ENCODE measurements around the gene KRTAP17-1. TPM values are rescaled to one million over a fixed set of nuclear protein-coding genes. Genes with fewer than 3 reads are reported as not detected.

The KRTAP17-1 gene
- total RNA-seq, 1 donor from 2014 or later, result not detected

DNA sequence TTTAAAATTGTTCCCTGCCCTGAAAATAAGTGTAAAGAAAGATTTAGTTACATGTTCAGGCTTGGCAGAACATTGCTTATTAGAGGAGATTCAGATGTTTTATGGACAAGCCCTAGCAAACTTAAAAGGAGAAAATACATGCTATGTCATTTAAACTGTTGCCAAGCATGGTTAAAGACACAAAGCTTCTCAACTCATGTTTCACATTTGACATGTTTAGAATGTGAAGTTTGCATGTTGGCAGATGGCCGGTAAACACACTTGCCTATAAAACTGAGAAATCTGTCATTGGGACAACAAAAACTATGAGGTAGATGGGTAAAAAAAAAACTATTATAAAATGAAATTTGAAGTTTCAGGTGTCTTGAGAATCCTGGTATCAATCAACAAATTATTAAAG lies 18.7 kb downstream of the KRTAP17-1 start:
- no peak overlapping the region for H3K27ac ChIP-seq
- TF ChIP-seq POLR2A (IDR thresholded peaks at IDR 0.05) (no peak), POLR2AphosphoS5 (IDR thresholded peaks at IDR 0.05; ENCODE audit: insufficient read depth in 1 of 2, low read depth in 1 of 2) (no peak)
- TF ChIP-seq, protein P1, sequence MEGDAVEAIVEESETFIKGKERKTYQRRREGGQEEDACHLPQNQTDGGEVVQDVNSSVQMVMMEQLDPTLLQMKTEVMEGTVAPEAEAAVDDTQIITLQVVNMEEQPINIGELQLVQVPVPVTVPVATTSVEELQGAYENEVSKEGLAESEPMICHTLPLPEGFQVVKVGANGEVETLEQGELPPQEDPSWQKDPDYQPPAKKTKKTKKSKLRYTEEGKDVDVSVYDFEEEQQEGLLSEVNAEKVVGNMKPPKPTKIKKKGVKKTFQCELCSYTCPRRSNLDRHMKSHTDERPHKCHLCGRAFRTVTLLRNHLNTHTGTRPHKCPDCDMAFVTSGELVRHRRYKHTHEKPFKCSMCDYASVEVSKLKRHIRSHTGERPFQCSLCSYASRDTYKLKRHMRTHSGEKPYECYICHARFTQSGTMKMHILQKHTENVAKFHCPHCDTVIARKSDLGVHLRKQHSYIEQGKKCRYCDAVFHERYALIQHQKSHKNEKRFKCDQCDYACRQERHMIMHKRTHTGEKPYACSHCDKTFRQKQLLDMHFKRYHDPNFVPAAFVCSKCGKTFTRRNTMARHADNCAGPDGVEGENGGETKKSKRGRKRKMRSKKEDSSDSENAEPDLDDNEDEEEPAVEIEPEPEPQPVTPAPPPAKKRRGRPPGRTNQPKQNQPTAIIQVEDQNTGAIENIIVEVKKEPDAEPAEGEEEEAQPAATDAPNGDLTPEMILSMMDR (IDR thresholded peaks at IDR 0.05), result no peak
- intact Hi-C loops (cut with DNase I), result no loop called here
- DNase-seq (ENCODE audit: extremely low spot score in 2 of 2), result no peak
- no peaks in the 10 kb centered on the region for H3K27me3 ChIP-seq
- H3K9me3 ChIP-seq, result no peaks in the 10 kb centered on the region
- no peak overlapping the region for H3K4me3 ChIP-seq
- peaks cover 6% of the 10 kb centered on the region for H3K4me1 ChIP-seq
- no peaks in the 10 kb centered on the region for H3K36me3 ChIP-seq

- Histone ChIP-seq H3K27me3 (no peaks in the 10 kb centered on the region), H3K36me3 (no peaks in the 10 kb centered on the region), H3K9me3 (no peaks in the 10 kb centered on the region), H3K4me1 (no peaks in the 10 kb centered on the region), H3K27ac (no peak overlapping the region), H3K4me3 (no peak overlapping the region)
- TF ChIP-seq POLR2A (IDR thresholded peaks at IDR 0.05) (no peak), POLR2AphosphoS5 (IDR thresholded peaks at IDR 0.05; ENCODE audit: insufficient read depth in 1 of 2, low read depth in 1 of 2) (no peak)
- TF ChIP-seq, protein P1 (IDR thresholded peaks at IDR 0.05), result no peak
- intact Hi-C loops (cut with DNase I), result no loop called here
- DNase-seq (ENCODE audit: extremely low spot score in 2 of 2), result no peak
Measured at GRCh38 chr17:41294016-41294415, 21.5 kb downstream of the KRTAP17-1 start.

- Histone ChIP-seq H3K9me3 (no peaks in the 10 kb centered on the region), H3K27ac (no peak overlapping the region), H3K4me1 (no peaks in the 10 kb centered on the region), H3K27me3 (no peaks in the 10 kb centered on the region), H3K36me3 (no peaks in the 10 kb centered on the region), H3K4me3 (no peak overlapping the region)
- TF ChIP-seq POLR2AphosphoS5 (IDR thresholded peaks at IDR 0.05; ENCODE audit: insufficient read depth in 1 of 2, low read depth in 1 of 2), result no peak
- TF ChIP-seq, protein P1 (IDR thresholded peaks at IDR 0.05), result no peak
- TF ChIP-seq POLR2A (IDR thresholded peaks at IDR 0.05), result no peak
- no peak for DNase-seq (ENCODE audit: extremely low spot score in 2 of 2)
- intact Hi-C loops (cut with DNase I), result no loop called here
Measured at GRCh38 chr17:41287050-41287449, 28.5 kb downstream of the KRTAP17-1 start.

GRCh38 chr17:41284546-41284945 lies 31.0 kb downstream of the KRTAP17-1 start:
- Histone ChIP-seq H3K9me3 (no peaks in the 10 kb centered on the region), H3K36me3 (no peaks in the 10 kb centered on the region), H3K27me3 (no peaks in the 10 kb centered on the region), H3K27ac (no peak overlapping the region), H3K4me3 (no peak overlapping the region), H3K4me1 (no peaks in the 10 kb centered on the region)
- TF ChIP-seq, protein P1 (IDR thresholded peaks at IDR 0.05), result no peak
- TF ChIP-seq POLR2A (IDR thresholded peaks at IDR 0.05) (no peak), POLR2AphosphoS5 (IDR thresholded peaks at IDR 0.05; ENCODE audit: insufficient read depth in 1 of 2, low read depth in 1 of 2) (no peak)
- DNase-seq (ENCODE audit: extremely low spot score in 2 of 2), result no peak
- intact Hi-C loops (cut with DNase I), result no loop called here

DNA sequence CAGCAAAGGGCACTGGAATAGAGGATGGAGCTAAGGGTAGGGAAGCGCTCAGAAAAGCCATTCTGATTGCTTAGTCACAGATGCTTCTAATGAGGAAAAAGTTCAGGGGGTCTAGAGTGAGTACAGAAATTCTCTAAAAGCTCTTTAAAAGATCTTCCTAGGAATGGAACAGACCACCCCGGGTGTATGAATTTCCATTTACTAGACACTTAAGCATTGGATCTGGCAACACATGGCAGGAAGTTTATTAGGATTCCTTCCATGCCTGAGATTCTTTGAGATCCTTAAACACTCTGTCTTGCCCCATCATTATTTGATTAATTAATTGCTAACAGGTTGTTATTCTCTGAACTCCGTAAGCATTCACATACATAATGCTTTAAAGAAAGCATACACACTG lies 31.5 kb downstream of the KRTAP17-1 start:
- TF ChIP-seq, protein P1 (IDR thresholded peaks at IDR 0.05), result no peak
- TF ChIP-seq POLR2AphosphoS5 (IDR thresholded peaks at IDR 0.05; ENCODE audit: insufficient read depth in 1 of 2, low read depth in 1 of 2) (no peak), POLR2A (IDR thresholded peaks at IDR 0.05) (no peak)
- intact Hi-C loops (cut with DNase I), result no loop called here
- DNase-seq (ENCODE audit: extremely low spot score in 2 of 2), result no peak
- no peak overlapping the region for H3K4me3 ChIP-seq
- no peak overlapping the region for H3K27ac ChIP-seq
- no peaks in the 10 kb centered on the region for H3K9me3 ChIP-seq
- H3K4me1 ChIP-seq, result no peaks in the 10 kb centered on the region
- H3K27me3 ChIP-seq, result no peaks in the 10 kb centered on the region
- H3K36me3 ChIP-seq, result no peaks in the 10 kb centered on the region
